HepG2 (cell line): ENCODE results near the gene NCOA6.
"Not testable (repeated sequence)": the region's sequence is repeated elsewhere in the genome, so short reads cannot be mapped to it uniquely, and the experiment has no call there.

Source experiments
- BRCA1 ChIP-seq: sonication (generic); formaldehyde crosslinking; IDR thresholded peaks from 2 replicates; pipeline ENCODE4 v1.4.0; 2020; ENCODE audit warnings: missing genetic modification reagents
- HNF4A ChIP-seq: sonication (generic); formaldehyde crosslinking; IDR thresholded peaks from 2 replicates; pipeline ENCODE4 v1.4.0; 2020; ENCODE audit warnings: missing genetic modification reagents
- MAF1 ChIP-seq: sonication (generic); formaldehyde crosslinking; IDR thresholded peaks from 2 replicates; pipeline ENCODE4 v1.5.0; 2020; ENCODE audit warnings: missing genetic modification reagents, borderline replicate concordance
- NRL ChIP-seq: sonication (generic); formaldehyde crosslinking; IDR thresholded peaks from 2 replicates; pipeline ENCODE4 v1.5.0; 2020; ENCODE audit warnings: missing genetic modification reagents, mild to moderate bottlenecking, moderate library complexity, borderline replicate concordance
- PHB2 ChIP-seq: fragments of 450-650 bp; IDR thresholded peaks from 2 replicates; pipeline ENCODE4 v1.6.1; 2018; ENCODE audit not compliant: partially characterized antibody
- ZBTB21 ChIP-seq: sonication (generic); formaldehyde crosslinking; IDR thresholded peaks from 2 replicates; pipeline ENCODE4 v1.4.0; 2020; ENCODE audit warnings: missing genetic modification reagents
- ZNF354B ChIP-seq: sonication (generic); formaldehyde crosslinking; IDR thresholded peaks from 2 replicates; pipeline ENCODE4 v1.8.0; 2022; ENCODE audit warnings: mild to moderate bottlenecking, missing genetic modification reagents
- ZSCAN30 ChIP-seq: sonication (generic); formaldehyde crosslinking; IDR thresholded peaks from 2 replicates; pipeline ENCODE4 v1.5.0; 2020; ENCODE audit warnings: mild to moderate bottlenecking, missing genetic modification reagents
- TF ChIP-seq, protein P1 (sequence below): sonication (generic); formaldehyde crosslinking; IDR thresholded peaks from 2 replicates; pipeline ENCODE4 v1.5.0; 2020; ENCODE audit warnings: mild to moderate bottlenecking, missing genetic modification reagents, moderate library complexity

- TF ChIP-seq MAF1; HNF4A (CRISPR knock-in tag); ZSCAN30 (CRISPR knock-in tag); ZNF354B; BRCA1 (CRISPR knock-in tag); PHB2; ZBTB21 (CRISPR knock-in tag): not testable (repeated sequence)
- TF ChIP-seq, protein P1, sequence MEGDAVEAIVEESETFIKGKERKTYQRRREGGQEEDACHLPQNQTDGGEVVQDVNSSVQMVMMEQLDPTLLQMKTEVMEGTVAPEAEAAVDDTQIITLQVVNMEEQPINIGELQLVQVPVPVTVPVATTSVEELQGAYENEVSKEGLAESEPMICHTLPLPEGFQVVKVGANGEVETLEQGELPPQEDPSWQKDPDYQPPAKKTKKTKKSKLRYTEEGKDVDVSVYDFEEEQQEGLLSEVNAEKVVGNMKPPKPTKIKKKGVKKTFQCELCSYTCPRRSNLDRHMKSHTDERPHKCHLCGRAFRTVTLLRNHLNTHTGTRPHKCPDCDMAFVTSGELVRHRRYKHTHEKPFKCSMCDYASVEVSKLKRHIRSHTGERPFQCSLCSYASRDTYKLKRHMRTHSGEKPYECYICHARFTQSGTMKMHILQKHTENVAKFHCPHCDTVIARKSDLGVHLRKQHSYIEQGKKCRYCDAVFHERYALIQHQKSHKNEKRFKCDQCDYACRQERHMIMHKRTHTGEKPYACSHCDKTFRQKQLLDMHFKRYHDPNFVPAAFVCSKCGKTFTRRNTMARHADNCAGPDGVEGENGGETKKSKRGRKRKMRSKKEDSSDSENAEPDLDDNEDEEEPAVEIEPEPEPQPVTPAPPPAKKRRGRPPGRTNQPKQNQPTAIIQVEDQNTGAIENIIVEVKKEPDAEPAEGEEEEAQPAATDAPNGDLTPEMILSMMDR (CRISPR knock-in tag): not testable (repeated sequence)
- TF ChIP-seq NRL (CRISPR knock-in tag): 0 out of 2 replicates have a peak, but pooled peaks have one; percentile 63
These were observed 111.4 kb downstream of the NCOA6 start for GRCh38 chr20:34713944-34714515.
